HG02943 (cell line): Measurements from ENCODE around the gene SRXN1.

Experiments
- ATAC-seq: cut with Tn5 transposase; IDR thresholded peaks from one replicate; pipeline ENCODE4 v1.9.1; 2021; ENCODE audit warnings: mild to moderate bottlenecking, low read depth, moderate library complexity; ENCODE audit not compliant: unreplicated experiment

The SRXN1 gene

DNA sequence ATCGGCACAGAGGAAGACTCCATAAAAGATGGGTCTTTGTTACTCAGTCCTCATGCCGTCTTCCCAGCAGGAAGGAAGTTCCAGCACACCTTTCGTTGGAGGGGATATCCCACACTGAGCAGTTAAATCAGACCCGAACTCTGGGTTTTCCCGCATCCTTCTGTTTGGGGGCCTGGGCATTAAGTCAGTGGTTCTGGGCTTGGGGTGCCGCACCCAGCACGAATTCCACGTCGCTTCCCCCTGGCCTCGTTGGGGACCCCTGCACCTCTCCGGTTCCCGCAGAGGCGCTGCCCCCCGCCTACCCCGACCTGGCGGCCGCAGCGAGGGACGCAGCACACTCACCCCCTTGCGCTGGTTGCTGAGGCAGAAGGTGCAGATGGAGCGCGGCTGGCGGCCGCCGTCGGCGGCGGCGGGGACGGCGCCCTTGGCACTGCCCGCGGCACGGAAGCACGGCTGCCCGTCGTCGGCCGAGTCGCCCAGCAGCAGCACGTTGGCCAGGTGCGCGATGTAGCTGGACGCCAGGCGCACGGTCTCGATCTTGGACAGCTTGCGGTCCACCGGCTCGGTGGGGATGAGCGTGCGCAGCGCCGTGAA lies 43.5 kb downstream of the SRXN1 start:
- ATAC-seq, result no peak

DNA sequence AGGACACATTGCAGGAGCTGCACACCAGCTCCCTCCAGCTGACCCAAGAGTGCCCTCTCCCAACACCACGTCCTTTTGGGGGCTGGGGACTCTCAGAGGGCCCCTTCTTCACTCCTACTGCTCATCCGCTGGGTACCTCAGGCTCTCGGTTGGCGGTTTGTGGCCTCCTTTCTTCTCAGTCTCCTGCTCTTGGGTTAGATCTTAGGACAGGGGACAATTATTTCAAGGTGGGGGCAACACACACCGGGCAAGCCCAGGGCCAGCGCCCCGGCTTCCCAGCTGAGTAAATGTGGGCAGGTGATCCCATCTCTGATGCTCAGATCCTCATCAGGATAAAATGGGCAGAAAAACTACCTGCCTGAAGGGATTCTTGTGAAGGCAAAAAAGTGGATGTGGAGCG lies 44.0 kb downstream of the SRXN1 start:
- ATAC-seq, result no peak

DNA sequence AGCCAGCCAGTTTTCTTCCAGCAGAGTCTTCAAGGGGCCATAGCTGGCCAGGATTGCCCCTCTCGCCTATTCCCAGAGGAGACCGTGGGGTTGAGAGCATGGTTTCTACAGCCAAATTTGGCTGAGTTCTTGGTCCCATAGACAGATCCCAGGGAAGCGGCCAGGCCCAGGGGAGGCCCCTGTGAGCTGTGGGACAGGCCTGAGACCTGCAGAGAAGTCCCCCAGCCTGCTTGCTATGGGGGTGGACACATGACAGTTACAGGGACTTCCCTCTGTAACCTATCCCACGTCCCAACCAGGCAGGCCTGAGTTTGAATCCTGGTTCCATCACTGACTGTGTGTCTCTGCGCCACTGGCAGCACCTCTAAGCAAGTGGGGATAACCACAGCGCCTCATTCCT lies 45.5 kb downstream of the SRXN1 start:
- no peak for ATAC-seq

DNA sequence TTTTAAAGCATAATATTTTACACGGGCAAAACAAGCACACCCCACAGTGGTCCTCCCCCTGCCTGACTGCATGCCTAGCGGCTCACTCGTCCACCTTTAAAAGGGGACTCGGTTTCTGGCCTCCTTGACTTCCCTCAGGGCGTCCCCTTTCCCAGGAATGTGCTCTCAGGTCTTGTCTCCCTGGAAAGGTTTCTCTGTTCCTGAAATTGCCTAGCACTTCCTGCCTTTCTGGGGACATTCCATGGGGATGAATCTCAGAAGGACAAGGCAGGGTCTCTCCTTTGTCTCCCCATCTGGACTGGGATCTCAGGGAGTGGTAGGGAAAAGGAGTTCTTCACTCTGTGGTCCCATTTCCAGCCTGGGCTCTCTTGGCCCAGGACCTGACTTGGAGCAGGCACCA lies 47.8 kb downstream of the SRXN1 start:
- ATAC-seq, result no peak

DNA sequence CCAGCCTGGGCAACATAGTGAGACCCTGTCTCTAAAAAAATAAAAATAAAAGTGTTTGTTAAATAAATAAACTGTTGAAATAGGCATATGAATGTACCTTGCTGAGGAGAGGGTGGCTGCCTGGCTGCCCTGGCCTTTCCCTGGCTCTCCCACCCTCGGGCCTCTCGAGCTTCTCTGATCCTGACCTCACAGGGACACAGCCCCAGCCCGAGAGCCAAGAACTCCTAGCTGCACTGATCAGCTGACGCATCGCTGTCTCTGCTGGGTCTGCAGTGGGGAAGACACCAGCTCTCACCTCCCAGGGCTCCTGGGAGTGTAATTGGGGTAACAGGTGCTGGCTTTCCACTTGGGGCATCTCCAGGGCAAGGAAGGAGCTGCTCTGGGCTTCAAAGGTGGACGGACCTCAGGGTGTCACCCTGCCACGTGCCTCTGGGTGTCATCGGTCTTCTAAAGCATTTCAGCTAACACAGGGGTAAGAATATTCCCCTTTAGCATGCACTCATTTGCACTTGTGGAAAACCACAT lies 49.8 kb downstream of the SRXN1 start:
- ATAC-seq, result no peak

DNA sequence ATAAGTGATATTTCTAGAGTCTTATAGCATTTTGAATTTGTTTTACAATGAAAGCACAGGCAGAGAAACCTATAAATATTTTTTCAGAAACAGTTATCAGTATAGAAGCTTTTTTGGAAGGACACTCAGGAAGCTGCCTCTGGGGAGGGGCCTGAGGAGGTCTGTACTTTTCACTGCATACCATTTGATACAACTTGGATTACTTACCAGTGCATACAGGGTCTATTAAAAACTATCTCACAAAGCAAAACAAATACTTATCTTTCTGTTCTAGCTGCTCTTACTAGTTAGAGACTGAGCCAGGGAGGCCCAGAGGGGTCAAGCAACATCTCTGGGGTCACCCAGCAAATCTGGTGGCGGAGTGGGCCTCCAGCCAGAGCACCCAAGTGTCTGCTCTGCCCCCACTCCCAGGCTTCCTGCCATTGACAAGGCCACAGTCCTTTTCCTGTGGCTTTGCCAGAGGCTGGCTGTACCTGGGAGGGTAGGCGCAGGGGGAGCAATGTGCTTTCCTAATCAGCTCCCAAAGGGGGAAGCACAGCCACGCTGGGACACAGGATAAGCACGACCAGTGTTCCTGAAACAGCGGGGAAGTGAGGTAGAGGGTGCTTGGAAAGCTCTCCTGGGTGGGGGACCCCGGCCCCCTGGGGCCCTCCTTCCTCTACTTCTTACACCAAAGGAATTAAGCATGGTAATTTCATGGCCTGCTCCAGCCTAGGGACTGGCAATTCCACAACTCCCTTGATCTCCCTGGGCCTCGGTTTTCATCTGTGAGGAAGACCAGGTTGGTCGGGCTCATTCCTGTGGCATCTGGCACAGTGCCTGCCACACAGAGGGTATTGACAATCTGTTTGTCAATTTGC lies 50.7 kb downstream of the SRXN1 start:
- ATAC-seq, result no peak

DNA sequence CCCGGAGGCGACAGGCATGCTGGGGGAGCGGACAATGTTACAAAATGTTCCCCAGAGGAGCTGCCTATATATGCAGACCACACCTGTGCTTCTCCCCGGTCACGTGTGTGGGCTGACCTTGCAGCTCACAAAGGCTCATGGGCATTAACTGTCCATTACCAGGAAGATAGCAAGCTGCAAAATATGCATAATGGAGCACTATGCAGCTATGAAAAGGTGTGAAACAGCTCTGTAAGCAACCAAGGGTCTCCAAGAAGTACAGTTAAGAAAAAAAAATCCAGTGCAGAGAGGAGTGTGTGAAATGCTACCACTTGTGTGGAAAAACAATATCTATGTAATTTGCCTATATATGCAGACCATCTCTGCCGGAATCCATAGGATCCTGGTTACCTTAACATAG lies 52.3 kb downstream of the SRXN1 start:
- ATAC-seq, result no peak

DNA sequence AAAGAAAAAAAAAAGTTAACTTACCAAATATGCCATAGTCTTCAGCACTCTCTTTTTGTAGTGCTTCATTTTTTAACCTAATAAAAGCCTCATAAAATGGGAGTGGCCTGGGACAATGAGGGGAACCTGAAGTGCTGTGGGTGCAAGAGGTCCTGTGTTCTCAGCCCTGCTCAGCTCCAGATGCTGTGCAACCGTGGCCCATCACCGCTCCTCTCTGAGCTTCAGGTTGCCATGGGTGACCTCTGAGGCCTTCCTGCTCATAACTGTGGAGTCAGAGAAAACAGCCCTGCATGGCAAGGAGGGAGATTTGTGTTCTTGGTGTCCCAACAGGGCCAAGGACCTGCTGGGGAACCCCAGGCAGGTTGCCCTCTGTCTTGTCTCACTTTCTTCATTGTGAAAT lies 52.9 kb downstream of the SRXN1 start:
- ATAC-seq, result no peak

DNA sequence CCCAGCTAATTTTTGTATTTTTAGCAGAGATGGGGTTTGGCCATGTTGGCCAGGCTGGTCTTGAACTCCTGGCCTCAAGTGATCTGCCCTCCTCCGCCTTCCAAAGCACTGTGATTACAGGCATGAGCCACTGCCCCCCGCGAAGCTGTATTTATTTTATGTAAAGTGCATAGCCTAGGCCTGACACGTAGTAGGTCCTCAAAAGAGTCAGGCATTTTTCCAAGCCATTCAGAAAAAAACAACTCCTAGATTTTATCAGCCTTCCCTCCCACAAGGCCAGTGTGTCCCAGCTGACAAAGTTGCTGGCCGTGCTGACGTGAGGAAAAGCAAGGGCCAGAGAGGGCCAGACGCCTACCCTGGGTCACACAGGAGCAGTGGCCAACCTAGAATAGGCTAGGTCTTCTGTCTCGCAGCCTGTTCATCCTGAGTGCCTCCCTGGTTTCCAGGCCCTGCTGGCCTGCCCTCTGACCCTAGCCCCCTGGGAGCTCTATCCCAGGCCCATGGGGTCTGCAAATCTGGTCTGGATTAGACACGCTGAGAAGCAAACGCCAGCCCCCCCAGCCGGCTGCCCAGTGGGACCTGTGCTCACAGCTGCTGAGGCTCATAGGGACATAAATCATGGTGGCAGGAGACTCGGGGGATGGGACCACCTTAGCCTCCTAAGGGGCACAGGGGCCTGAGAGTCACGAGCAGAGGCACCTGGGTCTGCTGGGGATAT lies 54.7 kb downstream of the SRXN1 start:
- ATAC-seq, result no peak

DNA sequence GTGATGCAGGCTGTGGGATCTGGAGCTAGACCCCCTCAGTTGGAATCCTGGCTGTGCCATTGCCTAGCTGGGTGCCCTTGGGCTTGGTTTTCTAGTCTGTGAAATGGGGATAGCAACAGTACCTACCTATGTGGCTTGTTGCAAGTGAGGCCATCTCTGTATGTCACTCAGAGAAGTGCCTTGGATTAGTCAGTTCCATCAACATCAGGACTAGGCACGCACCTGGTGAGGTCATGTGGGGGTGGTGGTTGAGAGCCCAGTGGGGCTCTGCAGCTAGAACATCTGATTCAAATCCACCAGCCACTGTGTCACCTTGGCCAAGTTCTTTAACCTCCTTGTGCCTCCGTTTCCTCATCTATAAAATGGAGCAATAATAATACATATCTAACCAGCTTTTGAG lies 55.4 kb downstream of the SRXN1 start:
- ATAC-seq, result no peak
